Muscle of back (tissue), 11 donors: ENCODE measurements around the gene PRG3. TPM values are rescaled to one million over a fixed set of nuclear protein-coding genes. Genes with fewer than 3 reads are reported as not detected.
"Not testable (repeated sequence)": the region's sequence is repeated elsewhere in the genome, so short reads cannot be mapped to it uniquely, and the experiment has no call there.

Experiments
- DNase-seq, 3 donors: peaks; one replicate each; pipeline versions ENCODE4 v3.0.0 to v3.0.0-alpha.2; 2013
- polyA plus RNA-seq, 10 donors: library from polyadenylated mRNA; unstranded; fragments of 120-200 nt; gene quantifications; one replicate each; pipeline ENCODE4 v1.2.1, GENCODE V29; 2013; ENCODE audit not compliant: insufficient read length in 10 of 10

PRG3 gene
- polyA plus RNA-seq, 10 donors: 0.33 to 1.3 (median 0.48) TPM; not detected in 6

DNA sequence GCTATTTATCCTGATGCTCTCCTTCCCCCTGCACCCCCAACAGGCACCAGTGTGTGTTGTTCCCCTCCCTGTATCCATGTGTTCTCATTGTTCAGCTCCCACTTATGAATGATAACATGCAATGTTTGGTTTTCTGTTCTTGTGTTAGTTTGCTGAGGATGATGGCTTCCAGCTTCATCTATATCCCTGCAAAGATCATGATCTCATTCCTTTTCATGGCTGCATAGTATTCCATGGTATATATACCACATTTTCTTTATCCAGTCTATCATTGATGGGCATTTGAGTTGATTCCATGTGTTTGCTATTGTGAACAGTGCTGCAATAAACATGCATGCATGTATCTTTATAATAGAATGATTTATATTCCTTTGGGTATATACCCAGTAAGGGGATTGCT is 19.5 kb downstream of the PRG3 start:
- DNase-seq: not testable (repeated sequence)

DNA sequence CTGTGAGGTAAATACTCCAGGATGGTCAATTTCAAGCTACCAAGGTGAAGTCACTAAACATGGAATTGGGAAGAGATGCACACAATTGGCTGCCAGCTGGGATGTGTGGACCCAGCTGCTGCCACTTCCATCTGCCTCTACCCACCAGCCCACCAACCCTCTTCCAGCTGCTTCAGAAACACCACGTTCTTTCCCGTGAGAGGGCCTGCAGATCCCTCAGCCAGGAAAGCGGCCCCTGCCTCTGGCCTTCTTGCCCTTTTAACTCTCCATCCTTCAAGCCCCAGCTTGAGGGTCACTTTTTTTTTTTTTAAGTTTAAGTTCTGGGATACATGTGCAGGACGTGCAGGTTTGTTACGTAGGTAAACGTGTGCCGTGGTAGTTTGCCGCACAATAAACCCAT is 20.0 kb downstream of the PRG3 start:
- DNase-seq: no peak

DNA sequence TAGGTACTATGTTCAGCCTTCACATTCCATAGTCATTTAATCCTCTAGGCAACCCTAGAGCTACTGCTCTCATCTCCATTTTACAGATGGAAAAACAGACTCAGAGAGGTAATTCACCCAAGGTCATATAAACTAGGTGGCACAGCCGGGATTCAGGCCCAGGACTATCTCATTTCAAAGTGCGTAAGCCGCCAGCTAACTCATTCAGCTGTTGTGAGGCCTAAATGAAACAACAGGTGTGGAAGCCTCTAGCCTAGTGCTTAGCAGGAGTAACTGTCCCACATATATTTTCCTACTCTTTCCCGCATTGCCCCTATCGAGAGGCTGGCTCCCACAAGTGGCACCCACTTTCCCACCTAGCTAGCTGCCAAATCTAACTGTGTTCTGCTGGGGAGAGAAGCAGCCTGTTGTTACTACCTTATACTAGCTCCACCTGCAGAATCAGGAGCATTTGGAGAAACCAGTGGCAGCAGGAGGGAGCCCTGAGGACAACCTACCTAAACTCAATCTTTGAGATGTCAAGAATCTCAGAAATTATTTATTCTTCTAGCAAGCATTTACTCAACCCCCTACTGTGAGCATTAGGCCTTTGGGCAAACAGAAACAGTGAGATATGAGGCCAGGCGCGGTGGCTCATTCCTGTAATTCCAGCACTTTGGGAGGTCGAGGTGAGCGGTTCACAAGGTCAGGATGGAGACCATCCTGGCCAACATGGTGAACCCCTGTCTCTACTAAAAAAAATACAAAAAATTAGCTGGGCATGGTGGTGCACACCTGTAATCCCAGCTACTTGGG is 20.9 kb downstream of the PRG3 start:
- DNase-seq: peak in 2 of 3 donors; percentile 46 to 54

DNA sequence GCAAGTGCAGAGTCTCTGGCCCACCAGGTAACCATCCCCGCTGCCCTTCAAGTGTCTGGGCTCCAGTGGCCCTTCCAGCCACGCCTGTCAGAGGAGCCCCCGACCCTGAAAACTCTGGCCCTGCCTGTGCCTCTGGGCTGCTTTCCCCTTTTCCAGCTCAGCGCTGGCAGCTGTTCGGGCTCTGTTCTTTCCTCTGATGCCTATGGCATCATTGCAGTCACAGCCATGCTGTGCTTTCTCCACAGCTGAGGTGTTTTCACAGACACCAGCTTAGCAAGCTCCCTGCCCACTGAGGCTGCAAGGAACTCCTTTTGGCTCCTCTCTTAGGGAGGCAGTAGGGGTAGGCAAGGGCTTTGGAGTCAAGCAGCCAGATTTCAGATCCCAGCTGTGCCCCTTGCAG is 21.6 kb downstream of the PRG3 start:
- DNase-seq: no peak

DNA sequence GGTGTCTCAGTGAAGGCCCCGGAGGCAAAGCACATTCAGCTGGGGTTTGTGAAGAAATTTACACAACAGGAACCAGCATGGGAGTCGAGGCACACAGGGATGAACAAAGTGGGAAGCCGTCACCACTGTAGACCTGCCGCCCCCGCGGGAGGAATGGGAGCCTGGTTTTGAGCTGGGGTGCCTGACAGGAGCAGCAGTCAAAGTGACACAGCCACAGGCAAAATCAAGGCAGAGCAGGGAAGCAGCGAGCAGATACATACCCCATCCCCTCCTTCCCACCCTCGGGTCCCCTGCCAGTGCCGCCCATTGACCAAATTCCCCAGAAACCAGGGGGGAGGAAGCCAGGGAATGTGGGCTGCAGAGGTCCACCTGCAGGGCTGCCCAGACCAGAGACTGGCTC is 22.0 kb downstream of the PRG3 start:
- no peak for DNase-seq

DNA sequence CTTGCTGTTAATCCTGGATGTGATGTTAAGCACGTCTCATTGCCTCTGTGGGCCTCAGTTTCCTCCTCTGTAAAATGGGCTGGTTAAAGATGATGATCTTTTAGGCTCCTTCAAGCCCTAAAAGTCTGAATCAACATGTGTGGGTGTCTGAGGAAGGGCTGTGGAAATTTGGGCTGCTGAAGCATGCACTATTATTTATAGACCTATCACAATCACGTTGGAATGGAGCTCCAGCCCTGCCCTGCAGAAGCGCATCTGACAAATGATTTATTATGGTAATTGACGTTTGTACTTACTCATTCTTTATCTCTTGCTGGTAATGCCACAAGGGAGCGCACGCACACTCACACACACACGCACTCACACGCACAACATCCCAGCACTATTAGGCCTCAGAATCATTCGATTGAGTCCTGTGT is 22.4 kb downstream of the PRG3 start:
- DNase-seq: peak in 1 of 3 donors; percentile 29

DNA sequence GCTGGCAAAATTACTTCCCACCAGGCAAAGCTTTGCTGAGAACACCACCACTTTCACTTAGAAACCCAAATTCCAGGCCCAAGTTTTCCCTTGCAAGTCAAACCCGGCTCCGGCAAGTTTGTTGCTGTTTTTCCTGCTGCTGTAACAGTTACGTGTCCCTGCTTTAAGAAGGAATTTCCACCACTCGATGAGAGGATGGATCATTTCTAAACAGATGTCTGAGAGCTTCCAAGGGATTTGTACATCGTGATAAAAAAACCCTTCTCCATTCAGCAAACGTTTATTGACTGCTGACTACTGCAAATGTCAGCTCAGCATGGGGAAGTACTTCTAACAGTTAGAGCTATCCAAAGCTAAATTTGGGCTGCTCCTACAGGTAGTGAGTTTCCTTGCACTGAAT is 23.1 kb downstream of the PRG3 start:
- peak in 2 of 3 donors; percentile 43 to 65 for DNase-seq

DNA sequence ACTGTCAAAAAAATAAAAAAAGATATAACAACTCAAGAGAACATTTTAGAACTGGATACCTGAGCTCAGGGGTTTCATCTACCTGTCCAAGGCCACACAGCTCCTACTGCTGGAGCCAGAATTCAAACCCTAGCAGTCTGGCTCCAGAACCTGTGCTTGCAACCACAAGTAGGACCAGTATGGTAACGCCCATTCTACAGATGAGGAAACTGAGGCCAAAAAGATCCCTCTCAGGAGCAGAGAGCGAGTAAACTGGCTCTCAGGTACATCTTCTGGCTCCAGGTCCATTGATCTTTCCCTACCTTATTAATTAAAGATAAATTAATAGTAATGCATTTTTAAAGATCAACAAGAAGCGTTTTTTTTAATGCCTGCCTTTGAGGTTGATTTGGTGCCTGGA is 23.6 kb downstream of the PRG3 start:
- no peak for DNase-seq

DNA sequence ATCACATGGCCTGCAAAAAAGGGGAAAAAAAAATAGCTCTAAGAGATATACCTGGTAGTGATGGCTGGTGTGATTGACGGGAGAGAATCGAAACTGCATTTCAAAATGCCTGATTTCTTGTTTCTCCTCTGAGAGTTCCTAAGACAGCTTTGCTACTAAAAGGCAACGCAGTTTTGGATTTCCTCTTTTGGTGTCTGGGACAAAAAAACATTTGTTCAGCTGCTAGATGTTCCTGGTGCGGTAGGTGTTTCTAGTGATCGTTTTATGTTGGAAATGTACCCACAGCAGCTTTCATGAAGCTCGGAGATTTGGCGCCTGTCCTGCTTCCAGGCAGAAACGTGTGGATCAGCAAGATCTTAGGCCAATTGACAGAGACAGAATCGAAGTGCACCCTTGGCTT is 24.7 kb downstream of the PRG3 start:
- no peak for DNase-seq

DNA sequence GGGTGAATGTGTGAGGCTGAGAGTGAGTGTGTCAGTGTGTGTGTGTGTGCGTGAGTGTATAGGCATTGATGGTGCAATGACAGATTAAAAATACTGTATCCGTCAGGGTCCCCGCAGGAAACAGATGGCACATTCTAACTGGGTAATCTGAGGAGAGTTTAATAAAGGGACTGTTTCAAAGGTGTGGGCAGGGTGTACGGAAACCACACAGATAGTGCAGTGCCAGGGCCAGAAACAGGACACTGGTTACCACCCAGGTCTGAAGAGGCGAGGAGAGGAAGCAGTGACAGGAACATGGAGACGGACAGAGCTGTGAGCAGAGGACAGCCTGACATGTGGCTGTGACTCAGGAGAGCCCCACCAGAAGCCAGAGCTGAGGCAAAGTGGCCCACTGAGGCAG is 26.3 kb downstream of the PRG3 start:
- no peak for DNase-seq

DNA sequence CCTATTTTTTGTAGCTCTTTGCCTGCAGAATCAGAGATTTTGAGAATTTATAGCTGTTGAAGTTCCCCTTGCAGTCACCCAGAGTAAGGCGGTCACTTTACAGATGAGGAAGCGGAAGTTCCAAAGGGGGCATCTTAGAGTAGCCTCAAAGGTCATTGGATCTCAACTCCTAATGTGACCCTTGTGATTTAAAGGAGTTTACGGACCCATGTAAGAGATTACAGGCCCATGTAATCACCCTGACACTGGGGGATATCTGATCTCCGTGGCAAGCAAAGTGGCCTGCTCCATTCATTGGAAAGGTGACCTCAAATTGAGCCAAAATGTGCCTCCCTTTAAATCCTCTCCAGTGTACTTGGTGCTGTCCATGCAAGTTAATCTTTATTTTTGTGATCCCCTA is 27.1 kb downstream of the PRG3 start:
- no peak for DNase-seq

DNA sequence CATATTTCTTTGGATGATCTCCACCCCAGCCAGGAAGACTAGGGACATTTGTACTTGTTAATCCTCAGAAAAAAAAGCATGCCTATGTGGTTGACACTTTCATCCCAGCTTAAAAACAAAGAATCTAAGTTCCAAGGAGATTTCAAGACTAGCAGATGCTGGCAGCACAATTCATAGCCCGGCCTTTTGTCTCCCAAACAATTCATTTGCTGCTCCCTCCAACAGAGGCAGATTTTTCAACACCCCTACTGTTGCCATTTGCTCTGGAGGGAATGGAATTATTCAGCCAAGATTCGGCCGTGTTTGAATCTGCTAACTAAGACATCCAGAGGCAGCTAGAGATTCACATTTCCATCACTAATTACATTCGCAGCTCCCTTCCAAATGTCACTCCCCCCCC is 27.5 kb downstream of the PRG3 start:
- DNase-seq: no peak

DNA sequence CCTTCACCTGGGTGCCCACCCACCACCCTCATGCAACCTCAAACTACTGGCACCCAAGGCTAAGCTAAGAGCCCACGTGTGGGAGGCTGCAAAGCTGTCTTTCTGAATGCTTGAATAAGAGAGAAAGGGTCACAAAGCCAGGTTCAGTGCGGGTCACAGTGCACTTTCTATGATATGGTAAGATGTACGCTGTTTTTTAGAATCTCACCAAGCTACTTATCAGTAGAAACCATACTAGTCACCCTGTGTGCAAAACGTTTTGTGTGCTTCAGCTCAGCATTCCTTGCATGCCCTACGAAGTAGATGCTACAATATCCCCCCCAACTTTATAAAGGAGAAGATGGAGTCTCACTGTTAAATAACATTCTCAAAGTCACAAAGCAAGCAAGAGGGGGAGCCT is 27.9 kb downstream of the PRG3 start:
- DNase-seq: no peak

DNA sequence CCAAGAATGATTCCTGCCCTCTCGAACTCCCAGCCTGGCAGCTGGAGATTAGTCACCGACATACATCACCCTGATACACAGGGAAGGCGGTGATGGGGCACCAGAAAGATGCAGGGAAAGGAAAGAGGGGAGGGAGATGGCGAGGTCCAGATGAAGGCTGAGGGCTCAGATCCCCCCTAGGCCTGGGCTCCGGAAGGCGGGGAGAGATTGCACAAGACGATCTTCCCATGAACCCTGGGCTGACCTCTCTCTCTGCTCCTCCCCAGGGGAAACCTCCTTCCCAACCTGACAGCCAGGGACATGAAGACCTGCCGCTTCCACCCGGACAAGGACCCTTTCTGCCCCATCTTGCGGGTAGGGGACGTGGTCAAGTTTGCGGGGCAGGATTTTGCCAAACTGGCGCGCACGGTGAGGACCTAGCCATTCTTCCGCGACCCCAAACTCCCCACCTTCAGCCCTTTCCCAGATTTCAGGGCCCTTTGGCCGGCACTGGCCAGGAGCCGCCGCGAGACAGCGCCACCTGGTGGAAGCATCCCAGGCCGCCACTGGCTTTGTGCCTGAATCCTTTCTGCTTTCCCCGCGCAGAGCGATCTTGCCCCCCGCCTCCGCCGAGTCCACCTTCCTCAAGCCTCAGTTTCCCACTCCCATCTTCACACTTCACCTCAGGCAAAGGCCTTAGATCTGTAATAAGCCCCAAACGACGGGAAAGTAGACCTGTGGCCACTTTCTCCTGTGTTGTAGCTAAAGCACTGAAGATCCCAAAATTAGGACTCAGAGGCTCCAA is 31.3 kb downstream of the PRG3 start:
- DNase-seq: peak; percentile 27 to 83 (median 64)

DNA sequence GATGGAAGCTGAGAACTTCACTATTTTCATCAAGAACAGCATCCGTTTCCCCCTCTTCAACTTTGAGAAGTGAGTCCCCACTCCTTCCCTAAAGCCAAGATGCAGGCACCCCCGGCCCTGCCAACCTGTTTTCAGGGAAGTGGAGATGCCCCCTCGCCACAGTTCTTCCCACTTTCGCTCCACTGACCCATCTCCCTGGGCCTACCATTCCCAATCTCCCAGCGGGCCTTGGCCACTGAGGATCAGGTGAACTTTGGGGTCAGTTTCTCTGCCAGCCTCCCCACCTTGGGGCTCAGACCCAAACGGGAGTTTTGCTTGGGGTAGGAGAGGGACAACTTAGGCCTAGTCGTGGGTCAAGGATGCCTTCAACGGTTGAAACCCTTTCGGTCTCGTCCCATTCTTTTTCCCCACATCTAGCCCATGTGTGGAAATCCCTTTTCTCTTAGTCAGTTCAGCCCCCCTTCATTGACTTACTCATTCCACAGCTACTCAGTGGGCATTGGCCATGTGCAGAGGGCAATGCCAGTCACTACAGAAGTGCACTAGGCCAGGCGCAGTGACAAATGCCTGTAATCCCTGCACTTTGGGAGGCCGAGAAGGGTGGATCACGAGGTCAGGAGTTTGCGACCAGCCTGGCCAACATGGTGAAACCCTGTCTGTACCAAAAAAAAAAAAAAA is 32.2 kb downstream of the PRG3 start:
- no peak for DNase-seq

DNA sequence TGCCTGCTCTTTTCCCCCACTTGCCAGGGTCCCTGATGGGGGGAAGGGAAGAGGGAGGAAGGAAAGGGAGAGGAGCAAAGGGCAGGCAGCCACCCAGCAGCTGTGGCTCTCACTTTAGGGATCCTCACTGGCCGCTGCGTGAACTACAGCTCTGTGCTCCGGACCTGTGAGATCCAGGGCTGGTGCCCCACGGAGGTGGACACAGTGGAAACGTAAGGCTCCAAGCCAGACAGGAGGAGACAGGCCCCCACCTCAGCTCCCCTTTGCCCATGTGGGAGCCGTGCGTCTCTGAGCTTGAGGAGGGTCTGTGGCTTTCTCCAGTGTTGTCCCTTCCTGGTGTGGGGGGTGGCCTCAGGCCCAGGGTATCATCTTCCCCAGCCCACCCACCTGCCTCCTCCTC is 32.9 kb downstream of the PRG3 start:
- DNase-seq: no peak

DNA sequence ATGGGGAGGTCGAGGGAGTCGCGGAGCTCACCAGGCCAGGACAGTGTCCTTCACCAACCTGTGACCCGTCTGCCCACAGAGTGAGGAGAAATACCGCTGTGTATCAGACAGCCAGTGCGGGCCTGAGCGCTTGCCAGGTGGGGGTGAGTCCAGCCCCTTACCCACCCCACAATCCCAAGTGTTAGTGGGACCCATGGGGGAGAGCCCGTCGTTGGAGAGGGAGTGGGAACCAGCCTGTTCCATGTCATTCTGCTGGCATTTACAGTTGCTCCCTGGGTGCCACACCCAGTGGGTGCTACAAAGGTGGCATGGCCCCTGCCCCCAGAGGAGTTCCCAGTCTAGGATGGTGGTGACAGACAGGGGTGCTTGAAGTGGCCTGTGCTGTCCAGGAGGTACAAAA is 33.6 kb downstream of the PRG3 start:
- no peak for DNase-seq

DNA sequence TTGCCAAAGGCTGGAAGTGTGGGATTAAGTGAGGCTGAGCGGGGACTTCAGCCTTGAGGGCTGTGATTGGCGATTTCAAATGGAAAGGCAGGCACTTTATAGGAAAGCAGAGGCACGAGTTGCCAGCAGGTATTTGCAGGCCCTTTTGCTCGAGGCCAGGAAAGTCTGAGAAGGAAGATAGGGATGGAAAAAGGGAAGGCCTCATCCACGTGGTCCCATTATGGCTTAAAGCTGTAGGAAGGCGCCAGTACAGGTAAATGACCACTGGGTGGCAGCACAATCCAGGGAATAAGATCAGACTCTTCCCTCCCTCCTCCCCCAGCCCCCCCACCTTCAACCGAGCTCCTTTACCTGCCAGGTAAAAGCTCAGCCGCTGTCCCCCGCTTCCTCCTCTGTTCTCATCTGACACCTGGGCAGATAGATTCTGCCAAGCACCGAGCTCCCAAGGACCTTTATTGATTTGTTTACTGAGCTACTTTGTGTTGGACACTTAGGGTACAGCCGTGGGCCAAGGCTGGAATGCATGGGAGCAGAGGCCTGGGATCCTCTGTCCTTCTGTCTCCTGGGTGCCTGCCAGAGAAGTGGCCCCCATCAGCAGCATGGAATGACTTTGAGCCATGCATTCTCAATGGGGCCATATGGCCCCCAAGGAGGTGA is 35.3 kb downstream of the PRG3 start:
- peak in 2 of 3 donors; percentile 75 to 79 for DNase-seq

DNA sequence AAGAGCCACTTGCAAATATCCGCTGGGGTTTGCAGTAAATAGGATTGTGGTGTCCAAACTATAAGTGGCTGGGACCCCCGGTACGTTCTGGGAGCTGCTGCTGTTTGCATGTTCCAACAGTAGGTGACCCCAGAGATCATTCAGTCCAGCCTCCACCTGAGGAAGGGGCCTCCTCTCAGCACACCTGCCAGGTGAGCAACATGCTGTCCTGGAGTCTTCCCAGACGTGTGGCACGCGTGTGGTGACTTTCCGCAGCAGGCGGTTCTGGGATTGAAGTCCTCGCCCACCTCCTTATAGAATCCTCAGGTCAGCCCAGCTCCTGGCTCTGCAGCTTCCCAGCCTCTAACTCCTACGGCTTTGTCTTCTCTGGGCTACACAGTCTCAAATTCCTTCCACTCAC is 36.1 kb downstream of the PRG3 start:
- DNase-seq: no peak

DNA sequence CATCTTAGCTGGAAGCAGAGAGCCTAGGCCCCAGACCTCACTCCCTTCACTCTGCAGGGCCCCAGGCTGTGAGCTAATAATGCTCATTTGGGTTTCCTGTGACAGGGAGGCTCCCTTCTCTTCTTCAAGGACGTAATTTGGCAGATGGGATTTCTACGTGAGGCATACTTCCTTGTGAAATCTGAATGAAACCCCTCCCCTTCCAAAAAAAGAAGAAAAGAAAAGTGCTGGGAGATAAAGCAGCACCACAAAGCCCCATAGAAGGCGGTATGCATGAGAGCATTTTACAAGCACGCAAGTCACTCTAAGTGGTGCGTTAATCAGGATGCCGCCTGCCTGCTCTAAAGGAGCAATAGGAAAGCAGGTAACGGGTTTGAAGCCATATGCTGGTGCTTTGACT is 37.1 kb downstream of the PRG3 start:
- no peak for DNase-seq

DNA sequence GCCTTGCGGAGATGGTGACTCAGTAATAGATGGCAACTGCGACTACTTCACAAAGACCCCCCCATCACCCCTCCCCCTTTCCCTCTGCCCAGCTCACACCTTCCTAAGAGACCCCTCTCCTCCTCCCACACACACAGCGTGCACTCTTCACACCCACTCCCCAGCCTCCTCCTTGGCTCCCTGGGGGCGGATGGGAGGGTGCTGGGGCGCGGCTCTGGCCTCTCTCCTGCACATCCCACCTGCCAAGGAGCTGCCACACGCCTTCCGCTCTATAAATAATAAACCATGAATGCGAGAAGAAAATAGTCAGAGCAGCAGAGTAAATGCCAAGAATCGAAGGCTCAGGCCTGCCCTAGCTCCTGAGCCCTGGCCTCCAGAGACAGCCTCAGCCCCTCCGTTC is 38.2 kb downstream of the PRG3 start:
- no peak for DNase-seq

DNA sequence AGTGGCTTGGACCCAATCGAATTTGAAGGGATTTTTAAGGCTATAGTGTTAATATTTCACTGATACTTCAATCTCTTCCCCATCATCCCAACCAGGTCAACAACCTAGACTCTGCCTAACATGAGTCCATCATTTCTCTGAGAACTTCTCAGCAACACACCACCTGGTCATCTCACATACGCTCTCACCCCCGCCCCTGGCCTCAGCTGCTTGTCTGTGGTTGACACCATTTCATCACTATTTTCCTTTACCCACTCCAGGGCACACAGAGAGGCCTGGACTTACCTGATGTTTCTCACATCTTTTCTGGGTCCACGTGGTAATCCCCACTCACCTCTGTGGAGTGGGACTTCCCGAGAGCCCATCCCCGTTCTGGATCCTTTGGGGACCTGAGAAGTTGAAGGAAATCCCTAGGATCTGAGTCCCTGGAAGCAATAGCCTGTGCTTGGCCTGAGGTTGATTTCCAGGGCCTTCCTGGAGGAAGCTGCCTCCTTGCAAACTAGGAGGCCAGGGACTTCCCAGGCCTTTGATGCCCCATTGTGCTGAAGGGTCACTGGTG is 39.6 kb downstream of the PRG3 start:
- no peak for DNase-seq
